GM18873 (cell line): ENCODE data around the gene CNTNAP4.

Experiments
- ATAC-seq: cut with Tn5 transposase; IDR thresholded peaks from one replicate; pipeline ENCODE4 v1.9.1; 2021; ENCODE audit warnings: mild to moderate bottlenecking, moderate library complexity, moderate number of reproducible peaks; ENCODE audit not compliant: unreplicated experiment, low FRiP score

Gene CNTNAP4

GRCh38 chr16:76303637-76304314 lies 26.6 kb downstream of the CNTNAP4 start:
- ATAC-seq, result no peak

GRCh38 chr16:76309639-76310335 lies 32.6 kb downstream of the CNTNAP4 start:
- ATAC-seq, result no peak

- no peak for ATAC-seq
These were observed 34.1 kb downstream of the CNTNAP4 start for GRCh38 chr16:76311260-76311659.

- no peak for ATAC-seq
These were observed 41.4 kb downstream of the CNTNAP4 start for GRCh38 chr16:76318565-76318964.

- ATAC-seq, result no peak
These were observed 51.9 kb downstream of the CNTNAP4 start for GRCh38 chr16:76329106-76329505.

- no peak for ATAC-seq
These were observed 58.2 kb downstream of the CNTNAP4 start for GRCh38 chr16:76335180-76335974.

- ATAC-seq, result no peak
These were observed 58.9 kb downstream of the CNTNAP4 start for GRCh38 chr16:76336112-76336511.

GRCh38 chr16:76338472-76338871 lies 61.3 kb downstream of the CNTNAP4 start:
- ATAC-seq, result no peak

GRCh38 chr16:76343769-76344168 lies 66.6 kb downstream of the CNTNAP4 start:
- ATAC-seq, result no peak

- no peak for ATAC-seq
These were observed 68.0 kb downstream of the CNTNAP4 start for GRCh38 chr16:76345163-76345661.

GRCh38 chr16:76346210-76346609 lies 69.0 kb downstream of the CNTNAP4 start:
- no peak for ATAC-seq

GRCh38 chr16:76351441-76351840 lies 74.2 kb downstream of the CNTNAP4 start:
- no peak for ATAC-seq

- ATAC-seq, result no peak
These were observed 83.2 kb downstream of the CNTNAP4 start for GRCh38 chr16:76360404-76360803.

GRCh38 chr16:76370344-76370743 lies 93.1 kb downstream of the CNTNAP4 start:
- ATAC-seq, result no peak

- ATAC-seq, result no peak
These were observed 94.2 kb downstream of the CNTNAP4 start for GRCh38 chr16:76371441-76371840.

GRCh38 chr16:76373998-76374397 lies 96.8 kb downstream of the CNTNAP4 start:
- ATAC-seq, result no peak

GRCh38 chr16:76376988-76377387 lies 99.8 kb downstream of the CNTNAP4 start:
- ATAC-seq, result no peak

GRCh38 chr16:76378020-76378419 lies 100.8 kb downstream of the CNTNAP4 start:
- ATAC-seq, result no peak

GRCh38 chr16:76381096-76381495 lies 103.9 kb downstream of the CNTNAP4 start:
- ATAC-seq, result no peak

- ATAC-seq, result no peak
These were observed 108.5 kb downstream of the CNTNAP4 start for GRCh38 chr16:76385601-76386230.

- ATAC-seq, result no peak
These were observed 109.6 kb downstream of the CNTNAP4 start for GRCh38 chr16:76386784-76387183.
